Mucosa of descending colon (tissue), 3 donors: Measurements from ENCODE around the gene CLEC3A. TPM values are rescaled to one million over a fixed set of nuclear protein-coding genes. Genes with fewer than 3 reads are reported as not detected.

Source experiments
- ATAC-seq: fragments of 200-7000 bp; cut with Tn5 transposase; one replicate; pipeline ENCODE4 v1.9.1; 2020; ENCODE audit warnings: mild to moderate bottlenecking, moderate library complexity
- DNase-seq, 3 donors: peaks; one replicate each; pipeline ENCODE4 v3.0.0-alpha.2; 2020
- H3K36me3 ChIP-seq: fragments of 200-600 bp; one replicate; pipeline ENCODE4 v1.8.0; 2021; ENCODE audit warnings: low read depth, mild to moderate bottlenecking
- H3K4me1 ChIP-seq: fragments of 200-600 bp; one replicate; pipeline ENCODE4 v1.8.0; 2021; ENCODE audit warnings: low read depth, mild to moderate bottlenecking
- H3K4me3 ChIP-seq: fragments of 200-600 bp; one replicate; pipeline ENCODE4 v1.8.0; 2021; ENCODE audit warnings: mild to moderate bottlenecking
- H3K9me3 ChIP-seq: fragments of 200-600 bp; one replicate; pipeline ENCODE4 v1.8.0; 2021; ENCODE audit warnings: mild to moderate bottlenecking
- intact Hi-C, 2 donors: fragments of 100-400 bp; cut with DNase I in 1 of 2; cut with micrococcal nuclease in 1 of 2; formaldehyde crosslinking; loops; one replicate each; pipeline versions ENCODE4 v1.11.0 to v1.11.1; 2022; cut with DNase I, micrococcal nuclease
- total RNA-seq, 3 donors: library from RNA; stranded (reverse); fragmentation: NEBNext Ultra II Directional in 2 of 3; extraction: Animal tissue kit (Norgen Biotek cat#: 25700) in 2 of 3; gene quantifications; one replicate each; pipeline versions ENCODE4 v1.2.1 to v1.2.4, GENCODE V29; 2021 to 2023
- TF ChIP-seq, protein P1 (sequence below): fragments of 200-600 bp; IDR thresholded peaks from one replicate; pipeline ENCODE4 v1.8.0; 2022; ENCODE audit warnings: antibody characterized with exemption, mild to moderate bottlenecking
- donor health status: DM: no; HTN: no; CAD: no; lungs with moderate emphysema.
- donor health status: DM: no; HTN: no; CAD: no.
- donor health status: DM: no; HTN: yes; CAD: no.

The CLEC3A gene
- total RNA-seq, 3 donors from 2014 or later = not detected

DNA sequence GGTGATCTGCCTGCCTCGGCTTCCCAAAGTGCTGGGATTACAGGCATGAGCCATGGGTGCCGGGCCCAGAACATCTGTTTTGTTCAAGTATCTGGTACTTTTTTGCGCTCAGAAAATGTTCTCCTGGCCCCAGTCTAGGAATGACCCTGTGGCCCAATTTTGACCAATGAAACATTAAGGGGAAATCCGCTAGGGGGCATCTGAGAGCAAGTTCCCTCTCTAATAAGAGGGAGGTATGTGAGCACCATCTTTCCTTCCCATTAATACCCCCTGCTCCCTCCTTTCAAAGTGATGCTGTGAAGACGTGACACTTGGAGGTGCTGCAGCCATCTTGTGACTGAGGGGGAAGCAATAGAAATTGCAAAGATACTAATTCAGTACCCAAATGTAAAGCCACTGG is 16.5 kb upstream of the CLEC3A start:
- Histone ChIP-seq H3K9me3 (no peaks in the 10 kb centered on the region), H3K4me3 (no peak overlapping the region), H3K4me1 (no peaks in the 10 kb centered on the region), H3K36me3 (no peaks in the 10 kb centered on the region)
- no peak for DNase-seq
- TF ChIP-seq, protein P1, sequence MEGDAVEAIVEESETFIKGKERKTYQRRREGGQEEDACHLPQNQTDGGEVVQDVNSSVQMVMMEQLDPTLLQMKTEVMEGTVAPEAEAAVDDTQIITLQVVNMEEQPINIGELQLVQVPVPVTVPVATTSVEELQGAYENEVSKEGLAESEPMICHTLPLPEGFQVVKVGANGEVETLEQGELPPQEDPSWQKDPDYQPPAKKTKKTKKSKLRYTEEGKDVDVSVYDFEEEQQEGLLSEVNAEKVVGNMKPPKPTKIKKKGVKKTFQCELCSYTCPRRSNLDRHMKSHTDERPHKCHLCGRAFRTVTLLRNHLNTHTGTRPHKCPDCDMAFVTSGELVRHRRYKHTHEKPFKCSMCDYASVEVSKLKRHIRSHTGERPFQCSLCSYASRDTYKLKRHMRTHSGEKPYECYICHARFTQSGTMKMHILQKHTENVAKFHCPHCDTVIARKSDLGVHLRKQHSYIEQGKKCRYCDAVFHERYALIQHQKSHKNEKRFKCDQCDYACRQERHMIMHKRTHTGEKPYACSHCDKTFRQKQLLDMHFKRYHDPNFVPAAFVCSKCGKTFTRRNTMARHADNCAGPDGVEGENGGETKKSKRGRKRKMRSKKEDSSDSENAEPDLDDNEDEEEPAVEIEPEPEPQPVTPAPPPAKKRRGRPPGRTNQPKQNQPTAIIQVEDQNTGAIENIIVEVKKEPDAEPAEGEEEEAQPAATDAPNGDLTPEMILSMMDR = no peak
- no peak for ATAC-seq
- intact Hi-C loops = no loop called here

DNA sequence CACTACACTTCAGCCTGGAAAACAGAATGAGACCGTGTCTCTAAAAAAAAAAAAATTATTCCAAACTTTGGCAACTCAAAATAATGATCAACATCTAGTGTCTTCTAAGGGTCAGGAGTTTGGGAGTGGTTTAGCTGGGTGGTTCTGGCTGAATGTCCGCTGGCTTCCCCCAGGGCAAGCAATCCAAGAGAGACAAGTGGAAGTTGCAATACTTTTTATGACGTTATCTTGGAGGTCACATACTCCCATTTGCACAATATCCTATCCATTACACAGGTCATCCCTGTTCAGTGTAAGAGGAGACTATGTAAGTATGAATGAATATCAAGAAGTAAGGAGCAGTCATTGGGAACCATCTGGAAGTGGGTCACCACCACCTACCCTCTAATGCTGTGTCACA is 15.2 kb upstream of the CLEC3A start:
- DNase-seq (no peak), ATAC-seq (no peak)
- TF ChIP-seq, protein P1 = no peak
- intact Hi-C loops = no loop called here
- no peaks in the 10 kb centered on the region for H3K4me1 ChIP-seq
- H3K9me3 ChIP-seq = no peaks in the 10 kb centered on the region
- no peak overlapping the region for H3K4me3 ChIP-seq
- no peaks in the 10 kb centered on the region for H3K36me3 ChIP-seq

DNA sequence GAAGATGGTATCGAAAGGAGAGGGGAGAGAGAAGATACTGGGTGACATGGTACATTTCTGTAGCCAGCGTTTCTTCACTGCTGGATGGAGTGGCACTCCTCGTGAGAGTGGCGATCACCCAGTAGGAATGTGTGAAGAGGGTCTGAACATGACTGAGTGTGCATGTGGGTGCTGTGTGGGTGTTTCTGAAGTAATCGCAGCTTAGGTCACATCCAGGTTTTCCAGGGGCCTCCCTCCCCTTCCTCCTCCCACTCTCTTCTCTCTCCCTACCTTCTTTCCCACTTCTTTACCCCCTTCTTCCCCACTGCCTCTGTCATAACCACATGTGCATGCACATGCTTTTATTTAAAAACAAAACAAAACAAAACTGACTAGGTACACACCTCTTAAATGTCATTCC is 1.8 kb downstream of the CLEC3A start:
- no peak for ATAC-seq
- Histone ChIP-seq H3K4me3 (no peak overlapping the region), H3K9me3 (no peaks in the 10 kb centered on the region), H3K36me3 (no peaks in the 10 kb centered on the region), H3K4me1 (no peaks in the 10 kb centered on the region)
- intact Hi-C loops = no loop called here
- TF ChIP-seq, protein P1 = no peak
- DNase-seq = no peak

DNA sequence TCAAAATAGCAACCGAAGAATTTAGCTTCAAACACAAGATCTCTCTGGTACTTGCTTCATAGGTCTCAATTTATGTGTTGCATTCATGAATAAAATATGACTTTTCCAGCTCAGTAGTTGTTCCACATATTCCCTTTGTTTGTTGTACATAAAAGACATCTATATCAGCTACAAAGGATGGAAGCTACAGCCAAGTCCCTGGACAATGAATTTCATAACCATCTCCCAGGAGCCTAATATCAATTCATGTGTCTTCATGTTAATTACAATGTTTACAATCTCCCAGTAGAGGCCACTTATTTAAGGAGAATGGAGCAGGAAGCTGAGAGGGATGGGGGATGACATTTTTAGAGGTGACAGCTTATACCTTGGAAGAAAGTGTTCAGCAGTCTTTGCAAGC is 3.3 kb downstream of the CLEC3A start:
- TF ChIP-seq, protein P1 = no peak
- intact Hi-C loops = no loop called here
- Histone ChIP-seq H3K4me3 (no peak overlapping the region), H3K36me3 (no peaks in the 10 kb centered on the region), H3K9me3 (no peaks in the 10 kb centered on the region), H3K4me1 (no peaks in the 10 kb centered on the region)
- DNase-seq (no peak), ATAC-seq (no peak)

DNA sequence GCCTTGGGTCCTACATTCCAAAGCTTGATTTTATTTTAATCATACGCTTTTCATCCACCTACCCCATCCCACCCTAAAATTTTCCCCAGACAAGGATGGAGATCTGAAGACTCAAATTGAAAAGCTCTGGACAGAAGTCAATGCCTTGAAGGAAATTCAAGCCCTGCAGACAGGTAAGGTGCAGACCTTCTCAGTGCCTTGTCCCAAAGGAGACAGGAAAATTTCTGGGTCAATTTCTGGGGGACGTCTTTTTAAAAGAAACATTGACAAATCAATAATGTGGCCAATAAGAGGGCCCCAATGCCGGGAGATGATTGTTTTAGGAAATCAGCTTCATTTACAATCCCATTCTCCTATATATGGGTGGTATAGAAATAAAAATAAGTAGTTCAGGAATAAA is 5.7 kb downstream of the CLEC3A start:
- Histone ChIP-seq H3K36me3 (no peaks in the 10 kb centered on the region), H3K4me3 (no peak overlapping the region), H3K9me3 (no peaks in the 10 kb centered on the region), H3K4me1 (no peaks in the 10 kb centered on the region)
- no peak for ATAC-seq
- no peak for DNase-seq
- TF ChIP-seq, protein P1 = no peak
- intact Hi-C loops = no loop called here

DNA sequence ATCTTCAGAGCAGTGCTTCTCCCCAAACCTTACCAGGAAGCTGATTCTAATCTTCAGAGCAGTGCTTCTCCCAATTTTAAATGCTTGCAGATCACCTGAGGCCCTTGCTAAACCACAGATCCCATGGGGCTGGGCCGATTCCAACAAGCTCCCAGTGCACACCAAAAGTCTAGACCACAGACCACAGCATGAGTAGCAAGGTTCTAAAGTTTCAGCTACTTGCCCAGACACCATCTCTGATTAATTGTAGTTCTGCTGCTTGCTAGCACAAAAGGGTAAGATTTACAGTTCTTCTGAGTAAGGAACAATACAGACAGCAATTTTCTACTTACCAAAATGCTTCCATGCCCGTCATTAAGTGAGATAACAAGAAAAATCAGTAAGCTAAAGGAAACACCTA is 12.2 kb downstream of the CLEC3A start:
- intact Hi-C loops = no loop called here
- Histone ChIP-seq H3K4me1 (no peaks in the 10 kb centered on the region), H3K9me3 (no peaks in the 10 kb centered on the region), H3K4me3 (no peak overlapping the region), H3K36me3 (no peaks in the 10 kb centered on the region)
- TF ChIP-seq, protein P1 = no peak
- ATAC-seq (no peak), DNase-seq (no peak)
